ENCODE measurements around the gene SLC41A1. TPM values are rescaled to one million over a fixed set of nuclear protein-coding genes. Genes with fewer than 3 reads are reported as not detected.

SLC41A1 gene
- total and polyA plus RNA-seq, 2 donors (not counting 3 experiments of a cell fraction or from before 2014, with no cell fraction given), result 21.7 to 22.0 TPM

DNA sequence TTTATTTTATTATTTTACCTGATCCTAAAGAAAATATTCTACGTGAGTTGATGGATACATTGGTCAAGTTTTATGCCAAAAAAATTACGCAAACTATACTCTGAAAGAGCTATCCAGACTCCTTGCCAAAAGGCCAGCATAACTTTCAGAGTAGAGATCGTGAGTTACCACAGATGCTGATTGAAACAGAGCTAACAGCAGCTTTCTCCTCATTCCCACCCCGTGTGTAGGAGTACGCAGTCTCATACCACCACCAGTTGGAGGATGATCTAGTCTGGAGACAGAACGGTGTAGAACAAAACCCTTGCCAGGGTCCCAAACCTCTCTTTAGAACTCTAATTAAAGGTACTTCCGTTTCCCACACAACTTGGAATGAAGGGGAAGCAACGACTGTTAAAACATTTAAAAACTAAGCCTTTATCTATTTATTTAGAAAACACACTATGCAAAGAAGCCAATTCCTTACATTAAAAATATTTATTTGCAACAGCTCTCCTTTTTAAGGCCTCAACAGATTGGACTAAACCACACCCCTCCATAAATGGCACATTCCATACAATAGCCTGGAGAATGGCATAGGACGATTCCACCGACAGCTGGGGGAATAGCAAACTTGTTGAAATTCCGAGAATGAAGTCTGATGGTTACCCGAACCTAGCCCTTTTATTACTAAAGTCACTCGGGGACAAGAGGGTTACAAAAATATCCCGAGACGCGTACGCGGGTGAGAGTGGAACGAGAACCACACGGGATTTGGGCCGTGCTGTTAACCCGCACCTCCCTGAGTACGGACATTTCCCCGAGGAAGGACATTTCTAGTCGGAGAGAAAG is 64.4 kb downstream of the SLC41A1 start:
- Histone ChIP-seq H3K27me3 (ENCODE audit: control insufficient read depth in 2 of 2, insufficient read depth in 2 of 2, low read length in 2 of 2) (peaks cover 0 to under 1% of the 10 kb centered on the region in 2 experiments), H3K9me1 (replicated peaks; ENCODE audit: control insufficient read depth, extremely low read depth, insufficient read depth, low read length) (no peaks in the 10 kb centered on the region), H3K4me2 (ENCODE audit: insufficient read depth, low read length) (peak overlapping the region; percentile 96), H3K9ac (replicated peaks; ENCODE audit: extremely low read depth, insufficient read depth, low read length) (peak overlapping the region; percentile 91), H3K4me1 (ENCODE audit: control insufficient read depth, extremely low read depth, insufficient read depth, low read length) (peaks cover 28% of the 10 kb centered on the region), H3K79me2 (ENCODE audit: control insufficient read depth, insufficient read depth, low read length) (peaks cover 59% of the 10 kb centered on the region), H3K4me3 (replicated peaks in 1 of 3; ENCODE audit: insufficient read depth in 1 of 3, low read depth in 1 of 3, low read length in 3 of 3) (peak overlapping the region; percentile 64 to 86 (median 77)), H2AFZ (ENCODE audit: low read depth, low read length) (peak overlapping the region; percentile 7), H4K20me1 (replicated peaks; ENCODE audit: control insufficient read depth, extremely low read depth, insufficient read depth, low read length) (peaks cover 1% of the 10 kb centered on the region), H3K27ac (ENCODE audit: insufficient read depth, low read depth, low read length) (peak overlapping the region; percentile 97), H3K36me3 (ENCODE audit: control insufficient read depth in 2 of 2, extremely low read depth in 1 of 2, insufficient read depth in 2 of 2, low read length in 2 of 2) (no peaks in the 10 kb centered on the region), H3K9me3 (replicated peaks; ENCODE audit: control insufficient read depth, insufficient read depth, low read length) (no peaks in the 10 kb centered on the region)
- ChIA-PET CTCF (interaction anchor here (0.5 to 2.5 kb wide), 7 partner anchors 15 to 244 kb away, joined by 3 to 12 read pairs (median 6); partner anchors contain the start of genes CDK18 and RAB29), POLR2A (interaction anchor here (0.5 to 0.6 kb wide), 2 partner anchors 27 to 53 kb away, joined by 3 read pairs; no protein-coding TSS in a partner anchor)
- BruUV-seq (replicated peaks), result TSS peak; percentile 43
- dilution Hi-C loops (cut with MboI; ENCODE audit: extremely low pct_ligation_motif_present, low sequenced_read_pairs) (no loop called here), intact Hi-C loops (cut with micrococcal nuclease) (no loop called here)
- TF ChIP-seq FOS (IDR thresholded peaks at IDR 0.05; ENCODE audit: borderline replicate concordance, insufficient read depth, low read length), result no peak
- TF ChIP-seq, protein P1, sequence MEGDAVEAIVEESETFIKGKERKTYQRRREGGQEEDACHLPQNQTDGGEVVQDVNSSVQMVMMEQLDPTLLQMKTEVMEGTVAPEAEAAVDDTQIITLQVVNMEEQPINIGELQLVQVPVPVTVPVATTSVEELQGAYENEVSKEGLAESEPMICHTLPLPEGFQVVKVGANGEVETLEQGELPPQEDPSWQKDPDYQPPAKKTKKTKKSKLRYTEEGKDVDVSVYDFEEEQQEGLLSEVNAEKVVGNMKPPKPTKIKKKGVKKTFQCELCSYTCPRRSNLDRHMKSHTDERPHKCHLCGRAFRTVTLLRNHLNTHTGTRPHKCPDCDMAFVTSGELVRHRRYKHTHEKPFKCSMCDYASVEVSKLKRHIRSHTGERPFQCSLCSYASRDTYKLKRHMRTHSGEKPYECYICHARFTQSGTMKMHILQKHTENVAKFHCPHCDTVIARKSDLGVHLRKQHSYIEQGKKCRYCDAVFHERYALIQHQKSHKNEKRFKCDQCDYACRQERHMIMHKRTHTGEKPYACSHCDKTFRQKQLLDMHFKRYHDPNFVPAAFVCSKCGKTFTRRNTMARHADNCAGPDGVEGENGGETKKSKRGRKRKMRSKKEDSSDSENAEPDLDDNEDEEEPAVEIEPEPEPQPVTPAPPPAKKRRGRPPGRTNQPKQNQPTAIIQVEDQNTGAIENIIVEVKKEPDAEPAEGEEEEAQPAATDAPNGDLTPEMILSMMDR (IDR thresholded peaks at IDR 0.05; ENCODE audit: extremely low read depth in 1 of 2, insufficient read depth in 1 of 2, low read depth in 1 of 2, low read length in 2 of 2), result no peak
- no peak for TF ChIP-seq EZH2 (IDR thresholded peaks at IDR 0.05; ENCODE audit: borderline replicate concordance, low read depth, low read length, severe bottlenecking)
- TF ChIP-seq MAX (IDR thresholded peaks at IDR 0.05; ENCODE audit: insufficient read depth, insufficient read length), result no peak
- no peak for TF ChIP-seq POLR2AphosphoS5 (IDR thresholded peaks at IDR 0.05; ENCODE audit: insufficient read depth, low read depth, low read length)
- TF ChIP-seq GATA2 (IDR thresholded peaks at IDR 0.05; ENCODE audit: insufficient read depth, insufficient read length, low read depth, low read length), result no peak
- no peak for TF ChIP-seq JUN (IDR thresholded peaks at IDR 0.05; ENCODE audit: borderline replicate concordance, insufficient read depth, insufficient read length, low read depth)
- TF ChIP-seq MYC (IDR thresholded peaks at IDR 0.05; ENCODE audit: low read depth, low read length), result no peak
- TF ChIP-seq POLR2A (IDR thresholded peaks at IDR 0.05; ENCODE audit: low read depth, low read length), result no peak
- peak; percentile 61 for FAIRE-seq
- no peak for DNase-seq (ENCODE audit: low read depth, low spot score)
